NCI-H146 (cell line): ENCODE results near the gene NAXD.
A peak's percentile ranks its signal among the peaks of the same experiment; 100 is the strongest.
"Not testable (repeated sequence)": the region's sequence is repeated elsewhere in the genome, so short reads cannot be mapped to it uniquely, and the experiment has no call there.

Experiments used
- DNase-seq: peaks from one replicate; lab custom pipeline; 2025; lab: John Stamatoyannopoulos, UW

NAXD gene

DNA sequence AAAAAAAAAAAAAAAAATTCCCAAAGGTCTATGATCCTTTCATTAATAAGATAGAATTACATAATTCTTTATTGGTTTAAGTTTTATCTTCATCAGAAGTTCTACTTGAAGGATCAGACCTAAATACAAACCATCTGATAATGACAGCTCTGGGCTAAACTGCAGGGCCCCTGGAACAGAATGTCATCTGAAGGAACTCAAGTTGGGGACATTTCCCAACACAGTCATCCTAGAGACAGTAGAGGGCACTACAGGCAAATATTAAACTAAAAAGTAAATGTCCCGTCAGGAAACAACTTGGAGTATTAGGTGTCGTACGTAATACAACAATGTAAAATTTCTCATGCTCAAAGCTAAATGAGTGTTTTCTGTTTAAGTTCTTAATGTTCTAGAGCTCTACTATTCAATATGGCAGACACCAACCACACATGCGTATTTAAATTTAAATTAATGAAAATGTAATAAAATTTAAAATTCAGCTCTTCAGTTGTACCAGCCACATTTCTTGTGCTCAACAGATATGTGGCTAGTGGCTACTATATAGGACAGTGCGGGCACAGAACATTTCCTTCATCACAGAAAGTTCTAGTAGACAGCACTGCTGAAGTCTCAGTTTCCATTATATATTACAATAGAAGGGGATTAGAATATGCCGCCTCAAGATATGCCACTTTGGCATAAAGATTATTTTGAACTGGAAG lies 21.8 kb upstream of the NAXD start:
- peak; percentile 62 for DNase-seq

DNA sequence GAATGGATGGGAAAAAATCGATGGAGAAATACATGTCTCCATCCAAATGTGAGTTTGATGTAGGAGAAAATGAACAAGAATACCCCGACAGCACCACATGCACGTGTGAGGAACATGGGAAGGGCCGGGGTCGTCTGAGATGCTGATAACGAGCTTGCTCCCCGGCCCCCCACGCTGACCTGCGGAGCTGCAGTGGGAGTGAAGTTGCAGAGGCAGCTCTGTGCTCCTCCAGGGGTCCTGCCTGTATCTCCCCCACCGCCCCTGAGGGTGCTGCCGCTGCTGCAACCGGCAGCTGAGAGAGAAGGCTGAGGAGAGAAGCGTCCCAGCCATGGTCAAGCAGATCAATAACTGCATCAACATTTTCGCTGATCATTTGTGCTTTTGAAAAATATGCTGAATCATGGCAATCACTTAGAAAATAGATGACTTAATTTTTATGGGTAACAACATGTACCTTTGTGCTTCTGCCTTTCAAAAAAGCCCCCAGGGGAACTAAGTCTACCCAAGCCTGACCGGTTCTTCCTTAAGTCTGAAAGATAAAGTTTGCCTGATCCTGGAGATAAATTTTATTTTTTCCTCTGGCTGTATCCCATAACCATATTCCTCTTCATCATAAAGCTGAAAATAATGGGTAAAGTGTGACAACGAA lies 18.2 kb upstream of the NAXD start:
- DNase-seq = no peak

DNA sequence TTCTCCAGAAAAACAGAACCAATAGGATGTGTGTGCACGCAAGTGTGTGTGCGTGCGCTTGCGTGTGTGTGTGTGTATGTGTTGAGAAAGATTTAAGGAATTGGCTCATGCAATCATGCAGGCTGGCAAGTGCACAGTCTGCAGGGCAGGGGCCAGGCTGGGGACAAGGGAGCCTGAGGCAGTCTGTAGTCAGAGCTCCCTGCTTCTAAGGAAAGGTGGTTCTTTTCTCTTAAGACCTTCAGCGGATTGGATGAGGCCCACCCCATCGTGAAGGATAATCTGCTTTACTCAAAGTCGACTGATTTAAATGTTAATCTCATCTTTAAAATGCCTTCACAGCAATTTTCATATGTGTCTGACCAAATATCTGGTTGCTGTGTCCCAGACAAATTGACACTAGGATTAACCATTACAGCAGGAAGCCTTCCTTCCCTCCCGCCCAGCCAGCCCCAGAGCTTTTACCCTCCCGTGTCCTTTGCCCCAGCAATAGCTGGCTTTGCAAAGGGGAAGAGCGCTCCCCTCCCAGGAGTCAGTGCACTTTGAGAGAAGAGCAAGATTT lies 15.0 kb upstream of the NAXD start:
- no peak for DNase-seq

DNA sequence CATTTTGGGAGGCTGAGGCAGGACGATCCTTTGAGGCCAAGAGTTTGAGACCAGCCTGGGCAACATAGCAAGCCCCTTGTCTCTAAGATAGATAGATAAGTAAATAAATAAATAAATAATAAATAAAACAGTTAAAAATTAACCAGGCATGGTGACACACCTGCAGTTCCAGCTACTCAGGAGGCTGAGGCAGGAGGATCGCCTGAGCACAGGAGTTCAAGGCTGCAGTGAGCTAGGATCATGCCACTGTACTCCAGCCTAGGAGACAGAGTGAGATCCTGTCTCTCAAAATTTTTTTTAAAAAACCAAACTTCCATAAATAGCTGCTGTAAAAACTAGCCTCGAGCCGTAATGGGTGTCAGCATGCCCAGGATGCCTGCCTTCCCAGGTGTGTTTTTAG lies 14.4 kb upstream of the NAXD start:
- no peak for DNase-seq

DNA sequence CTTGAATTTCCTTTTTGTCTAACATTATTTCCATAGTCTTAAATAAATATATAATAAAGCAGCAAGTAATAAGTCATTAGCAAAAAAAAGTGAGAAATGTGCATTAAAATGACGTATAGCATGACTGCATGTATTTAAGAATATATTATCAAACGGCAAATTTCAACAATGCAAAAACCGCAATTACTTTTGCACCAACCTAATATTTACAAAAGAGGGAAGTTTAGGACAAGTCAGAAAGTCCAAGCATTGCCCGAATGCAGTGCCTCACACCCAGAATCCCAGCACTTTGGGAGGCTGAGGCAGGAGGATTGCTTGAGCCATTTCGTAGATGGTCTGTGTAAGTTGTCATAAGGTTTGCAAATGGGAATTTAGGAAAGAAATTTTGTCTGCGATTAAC lies 10.2 kb upstream of the NAXD start:
- no peak for DNase-seq

DNA sequence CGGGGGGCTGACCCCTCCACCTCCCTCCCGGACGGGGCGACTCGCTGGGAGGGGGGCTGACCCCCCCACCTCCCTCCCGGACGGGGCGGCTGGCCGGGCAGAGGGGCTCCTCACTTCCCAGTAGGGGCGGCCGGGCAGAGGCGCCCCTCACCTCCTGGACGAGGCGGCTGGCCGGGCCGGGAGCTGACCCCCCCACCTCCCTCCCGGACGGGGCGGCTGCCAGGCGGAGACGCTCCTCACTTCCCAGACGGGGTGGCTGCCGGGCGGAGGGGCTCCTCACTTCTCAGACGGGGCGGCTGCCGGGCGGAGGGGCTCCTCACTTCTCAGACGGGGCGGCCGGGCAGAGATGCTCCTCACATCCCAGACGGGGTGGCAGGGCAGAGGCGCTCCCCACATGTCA lies 9.1 kb upstream of the NAXD start:
- DNase-seq = not testable (repeated sequence)

DNA sequence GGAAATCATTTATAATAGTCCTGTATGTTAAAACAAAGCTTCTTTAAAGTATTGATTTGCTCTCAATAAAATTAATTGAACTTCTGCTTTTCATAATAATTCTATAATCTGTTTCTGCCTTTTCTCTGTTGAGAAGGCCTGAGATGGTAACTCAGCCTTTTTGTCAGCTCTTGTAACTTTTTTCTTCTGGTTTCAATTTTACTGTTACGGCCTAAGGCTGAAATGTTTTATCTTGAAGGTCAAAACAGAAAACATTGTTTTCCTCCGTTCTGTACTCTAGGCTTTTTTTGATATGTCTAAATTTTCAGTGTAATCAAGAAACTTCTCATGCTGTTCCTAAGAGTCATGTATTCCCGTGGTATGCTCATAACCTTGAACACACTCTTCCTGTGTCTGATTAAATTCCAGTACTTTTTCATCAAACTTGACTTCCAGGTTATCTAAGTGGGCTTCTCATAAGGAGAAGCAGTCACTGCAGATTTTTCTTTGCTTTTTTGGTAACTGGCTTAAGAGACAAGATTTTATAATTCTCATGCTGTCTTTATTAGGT lies 7.6 kb upstream of the NAXD start:
- no peak for DNase-seq

DNA sequence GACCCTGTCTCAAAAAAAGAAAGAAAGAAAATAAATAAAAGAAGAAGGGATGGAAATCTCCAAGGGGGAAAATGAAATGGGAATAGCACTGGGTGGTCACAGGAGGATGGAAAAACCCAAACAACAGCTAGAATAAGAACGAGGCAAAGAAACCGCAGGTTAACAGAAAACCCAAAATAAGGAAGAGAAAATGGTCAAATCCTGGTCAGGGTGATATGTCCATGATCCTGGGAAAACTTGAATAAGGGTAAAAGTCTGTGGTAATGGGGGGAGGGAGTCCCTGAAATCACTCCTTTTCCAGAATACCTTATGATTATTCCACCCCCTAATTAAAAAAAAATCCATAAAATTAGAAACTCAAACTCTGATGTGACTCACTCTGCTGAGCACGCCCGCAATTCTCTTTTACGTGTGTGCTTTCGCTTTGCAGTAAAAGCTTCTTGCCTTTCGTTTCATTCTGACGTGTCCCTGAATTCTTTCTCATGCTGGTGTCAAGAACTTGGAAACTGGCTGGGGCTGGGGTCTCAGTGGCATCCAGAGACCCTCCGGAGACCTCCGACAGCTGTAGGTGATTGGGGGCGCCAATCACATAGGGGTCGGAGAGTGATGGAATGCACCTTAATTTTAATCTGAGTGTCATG lies 4.3 kb upstream of the NAXD start:
- DNase-seq = no peak

DNA sequence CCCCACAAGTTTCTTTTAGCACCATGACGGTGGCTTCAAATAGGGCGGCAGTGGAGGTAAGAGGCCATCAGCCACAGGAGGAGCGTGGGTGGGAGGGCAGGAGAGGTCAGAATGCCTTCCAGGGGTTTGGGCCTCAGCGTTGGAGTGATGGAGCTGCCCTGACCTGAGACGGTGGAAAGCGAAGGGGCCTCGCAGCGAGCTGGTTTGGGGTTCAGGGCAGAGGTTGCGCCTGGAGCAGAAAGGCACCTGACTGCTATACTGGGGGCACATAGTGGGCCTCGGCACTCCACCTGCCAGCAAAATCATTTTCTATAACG lies 382 bp upstream of the NAXD start:
- no peak for DNase-seq

DNA sequence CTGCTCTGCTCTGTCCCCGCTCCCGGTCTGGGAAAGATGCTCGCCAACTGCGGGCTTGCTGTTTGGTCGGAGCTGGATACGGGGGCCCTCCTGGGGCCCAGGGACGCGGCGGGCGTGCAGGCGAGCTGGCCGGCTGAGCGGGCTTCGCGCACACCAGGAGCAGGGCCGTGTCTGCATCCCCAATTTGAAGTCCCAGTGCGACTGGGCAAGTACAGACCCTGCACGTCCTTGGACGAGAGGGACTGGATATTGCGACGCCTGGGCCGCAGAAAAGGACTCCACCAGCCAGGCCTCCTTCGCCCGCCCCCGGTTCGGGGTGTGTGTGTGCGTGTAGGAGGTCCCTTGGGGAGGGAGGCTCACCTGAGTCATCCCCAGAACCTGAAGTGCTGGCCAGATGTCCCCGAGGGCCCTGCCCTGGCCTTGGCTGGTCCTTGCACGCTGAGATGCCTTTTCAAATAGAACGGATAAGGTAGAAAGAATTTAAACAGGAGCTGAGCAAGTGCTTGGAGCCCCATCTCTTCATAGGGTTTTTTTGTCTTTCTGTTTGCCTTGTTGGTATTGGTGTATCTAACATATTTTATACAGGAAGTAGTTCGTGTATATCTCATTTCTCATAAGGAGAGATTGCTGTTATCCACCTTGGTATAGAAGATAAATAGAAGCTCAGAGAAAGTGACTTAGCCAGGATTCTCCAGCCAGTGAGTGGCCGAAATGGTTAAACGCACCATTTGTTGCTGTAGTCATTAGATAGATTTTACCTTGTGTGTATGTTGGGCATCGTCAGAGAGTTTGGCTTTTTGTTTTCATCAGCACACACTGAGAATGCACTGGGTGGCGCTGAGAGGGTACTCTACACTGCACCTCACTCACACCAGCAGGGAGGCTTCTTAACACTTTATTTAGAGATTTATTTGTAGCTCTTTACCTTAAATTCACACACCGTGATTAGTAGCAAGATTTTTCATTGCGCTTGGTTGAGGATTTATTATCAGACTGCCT lies 1.1 kb downstream of the NAXD start:
- DNase-seq = peak; percentile 64

DNA sequence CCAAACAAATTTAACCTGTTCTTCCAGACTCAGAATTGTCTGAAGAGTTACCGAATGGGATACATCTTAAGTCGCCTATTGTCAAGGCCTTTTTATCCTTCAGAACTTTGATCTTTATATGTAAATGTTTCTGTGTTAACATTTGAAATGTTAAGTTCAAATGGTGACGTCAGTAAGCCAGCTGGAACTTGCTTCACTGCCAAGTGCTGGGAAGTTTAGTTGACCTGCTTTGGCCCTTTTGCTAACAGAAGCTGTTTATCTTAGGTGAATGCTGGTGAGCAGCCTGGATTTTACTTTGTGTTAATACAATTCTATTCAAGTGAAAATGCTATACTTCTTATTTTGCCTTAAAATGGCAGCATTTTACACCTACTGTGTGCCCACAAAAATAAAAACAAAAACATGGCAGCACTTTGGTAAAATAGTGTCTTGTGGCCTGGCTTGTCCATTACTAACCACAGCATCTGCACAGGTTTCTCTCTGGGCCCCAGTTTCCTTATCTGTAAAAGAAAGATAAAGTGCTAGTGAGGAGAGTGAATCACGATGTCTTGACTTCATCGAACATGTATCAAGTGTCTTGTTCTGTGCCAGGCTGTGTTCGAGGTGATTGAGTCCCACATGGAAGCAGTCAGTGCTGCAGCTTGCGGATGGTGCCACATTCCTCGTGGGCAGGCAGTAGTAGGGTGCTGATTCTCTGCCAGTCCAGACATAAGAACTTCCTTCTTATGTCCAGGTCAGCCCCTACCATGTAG lies 2.2 kb downstream of the NAXD start:
- no peak for DNase-seq

DNA sequence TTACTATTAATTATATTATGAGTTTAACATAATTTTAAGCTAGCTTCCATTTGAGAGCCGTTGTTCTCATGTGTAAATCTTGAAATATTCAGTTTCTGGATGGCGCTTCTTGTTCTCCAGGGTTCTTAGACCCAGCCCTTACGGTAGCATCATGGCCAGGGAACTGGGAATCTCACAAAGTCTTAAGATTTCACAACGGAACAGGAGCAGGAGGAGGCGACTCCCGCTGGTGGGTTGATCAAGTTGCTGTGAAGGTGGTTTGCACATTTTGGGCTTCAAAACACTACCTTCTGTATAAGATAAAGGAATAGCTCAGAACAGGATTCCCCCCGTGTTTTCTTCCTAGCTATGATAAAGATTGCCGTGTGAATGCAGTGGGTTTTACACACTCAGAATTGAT lies 2.8 kb downstream of the NAXD start:
- DNase-seq = no peak

DNA sequence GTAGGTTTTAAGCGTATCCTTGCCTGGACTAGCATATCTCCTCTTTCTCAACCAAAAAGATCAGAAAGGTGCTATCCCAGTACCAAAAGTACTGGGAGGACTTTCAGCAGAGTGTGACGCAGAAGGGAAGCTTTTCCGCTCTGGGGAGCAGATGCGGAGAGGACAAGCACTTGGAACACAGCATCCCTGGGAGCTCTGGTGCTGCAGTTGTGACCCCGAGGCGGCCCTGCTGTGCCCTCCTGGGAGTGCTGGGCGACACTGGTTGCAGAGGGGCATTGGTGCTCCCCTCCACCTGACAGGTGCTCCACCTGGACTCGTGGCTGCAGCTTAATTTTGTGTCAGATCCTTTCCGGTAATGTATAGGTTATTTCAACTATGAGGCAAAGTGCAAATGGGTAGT lies 3.4 kb downstream of the NAXD start:
- no peak for DNase-seq

DNA sequence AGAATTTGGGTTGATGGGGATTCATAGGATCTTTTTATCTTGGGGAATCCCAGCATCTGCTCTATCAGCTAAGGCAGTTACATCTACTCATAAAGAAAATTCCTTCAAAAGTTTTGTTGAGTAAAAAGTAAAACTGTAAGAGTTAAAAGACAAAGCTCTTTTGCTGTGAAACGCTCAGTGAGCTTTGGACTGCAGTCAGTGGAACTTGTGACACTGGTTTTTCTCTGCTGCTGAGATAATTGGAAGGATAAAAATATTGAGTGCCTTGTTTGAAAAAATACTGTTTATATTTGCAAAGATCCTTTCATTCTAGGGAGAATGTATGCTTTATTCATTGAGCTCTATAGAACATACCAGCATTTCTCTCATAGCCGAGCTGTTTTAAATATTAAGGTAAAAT lies 5.3 kb downstream of the NAXD start:
- DNase-seq = no peak

DNA sequence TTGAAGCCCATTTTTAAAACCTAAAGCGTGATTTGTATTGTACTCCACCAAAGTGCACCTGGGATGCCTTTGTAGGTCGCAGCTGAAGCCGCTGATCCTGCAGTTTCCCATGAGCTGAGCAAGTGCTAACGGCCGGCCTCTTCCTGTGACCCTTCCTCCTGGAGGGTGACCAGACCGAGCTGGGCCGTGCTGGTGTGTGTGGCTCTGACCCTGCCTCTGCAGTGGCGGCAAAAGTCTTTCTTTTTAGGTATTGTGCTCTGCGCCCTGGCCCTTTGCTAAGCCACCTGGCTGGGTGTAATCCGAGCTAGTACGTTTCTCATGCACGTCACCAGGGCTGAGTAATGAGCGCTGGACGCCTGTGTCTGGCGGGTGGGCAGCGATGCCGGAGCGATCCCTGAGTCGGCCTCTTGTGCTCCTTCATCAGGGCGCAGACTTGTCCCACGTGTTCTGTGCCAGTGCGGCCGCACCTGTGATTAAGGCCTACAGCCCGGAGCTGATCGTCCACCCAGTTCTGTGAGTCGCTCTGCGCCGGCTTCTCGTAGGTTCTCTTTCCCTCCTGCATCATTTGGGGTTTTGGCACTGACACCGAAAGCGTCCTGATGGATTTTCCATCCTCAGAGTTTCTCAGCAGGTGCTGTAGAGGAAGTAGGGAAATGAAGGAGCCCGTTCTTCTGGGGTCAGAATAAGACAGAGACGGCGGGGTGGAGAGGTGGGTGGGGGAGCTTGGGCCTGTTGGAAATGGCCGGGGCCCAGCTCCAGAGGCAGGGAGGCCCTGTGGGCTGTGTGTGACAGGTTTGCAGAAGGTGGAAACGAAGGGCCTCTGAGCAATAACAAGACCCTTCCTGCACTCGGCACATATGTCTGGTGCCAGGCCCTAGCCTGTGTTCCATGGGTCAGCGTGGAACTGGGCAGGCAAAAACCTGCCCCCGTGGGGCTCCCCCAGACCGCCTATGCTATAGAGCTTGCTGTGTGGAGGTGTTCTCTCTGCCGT lies 9.7 kb downstream of the NAXD start:
- no peak for DNase-seq

DNA sequence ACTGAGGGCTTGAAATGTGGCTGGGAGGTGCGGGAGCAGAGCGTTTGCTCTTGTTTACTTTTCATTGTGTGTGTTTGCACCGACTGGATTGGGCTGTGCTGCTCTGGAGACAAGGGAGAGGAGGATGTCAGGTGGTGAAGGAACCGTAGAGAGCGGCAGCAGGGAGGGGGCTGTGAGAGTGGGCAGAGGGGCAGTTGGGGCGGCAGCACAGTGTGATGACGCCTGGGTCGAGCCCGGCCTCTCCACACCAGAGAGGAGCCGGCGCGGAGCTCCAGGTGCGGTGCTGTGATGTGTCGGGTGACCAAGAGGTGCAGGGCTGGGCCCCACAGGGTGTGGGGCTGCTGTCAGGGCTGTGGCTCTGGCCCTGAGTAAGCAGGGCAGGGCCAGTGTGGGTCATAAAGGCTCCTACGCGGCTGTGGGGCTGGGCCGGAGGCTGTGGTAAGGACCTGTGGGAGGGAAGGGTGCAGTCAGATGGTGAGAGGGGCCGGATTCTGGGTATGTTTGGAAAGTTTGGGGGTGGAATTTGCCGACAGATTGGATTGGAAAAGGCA lies 10.5 kb downstream of the NAXD start:
- no peak for DNase-seq

DNA sequence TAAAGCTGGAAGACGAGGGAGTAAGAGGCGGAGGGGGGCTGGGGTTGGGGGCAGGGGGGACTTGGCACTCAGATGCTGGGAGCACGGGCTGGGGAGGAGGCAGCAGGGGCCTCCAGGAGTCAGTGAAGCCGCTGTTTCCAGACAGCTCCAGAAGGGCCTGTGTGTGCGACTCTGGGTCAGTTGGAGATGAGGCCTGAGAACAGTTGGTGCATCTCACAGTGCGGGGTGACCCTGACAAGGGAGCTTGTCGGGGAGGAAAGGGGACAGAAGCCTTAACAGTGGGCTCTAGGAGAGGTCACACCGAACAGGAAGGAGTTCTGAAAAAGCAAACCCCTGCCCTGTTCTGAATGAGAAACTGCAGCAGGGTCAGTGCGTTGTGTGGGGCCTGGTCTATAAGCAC lies 11.2 kb downstream of the NAXD start:
- DNase-seq = no peak

DNA sequence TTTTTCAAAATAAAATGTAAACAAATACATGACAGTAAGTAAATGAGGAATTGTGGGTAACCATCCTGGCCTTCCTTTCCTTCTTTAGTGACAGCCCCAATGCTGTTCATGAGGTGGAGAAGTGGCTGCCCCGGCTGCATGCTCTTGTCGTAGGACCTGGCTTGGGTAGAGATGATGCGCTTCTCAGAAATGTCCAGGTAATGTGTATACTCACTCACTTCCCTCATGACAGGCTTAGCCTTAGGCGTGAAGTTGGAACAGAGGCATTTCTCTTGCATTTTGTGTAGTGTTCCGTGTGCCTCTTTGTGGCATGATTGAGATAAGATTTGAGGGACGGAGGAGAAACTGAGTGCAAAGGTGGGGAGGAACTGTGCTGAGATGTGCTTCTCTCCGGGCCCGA lies 12.0 kb downstream of the NAXD start:
- no peak for DNase-seq

DNA sequence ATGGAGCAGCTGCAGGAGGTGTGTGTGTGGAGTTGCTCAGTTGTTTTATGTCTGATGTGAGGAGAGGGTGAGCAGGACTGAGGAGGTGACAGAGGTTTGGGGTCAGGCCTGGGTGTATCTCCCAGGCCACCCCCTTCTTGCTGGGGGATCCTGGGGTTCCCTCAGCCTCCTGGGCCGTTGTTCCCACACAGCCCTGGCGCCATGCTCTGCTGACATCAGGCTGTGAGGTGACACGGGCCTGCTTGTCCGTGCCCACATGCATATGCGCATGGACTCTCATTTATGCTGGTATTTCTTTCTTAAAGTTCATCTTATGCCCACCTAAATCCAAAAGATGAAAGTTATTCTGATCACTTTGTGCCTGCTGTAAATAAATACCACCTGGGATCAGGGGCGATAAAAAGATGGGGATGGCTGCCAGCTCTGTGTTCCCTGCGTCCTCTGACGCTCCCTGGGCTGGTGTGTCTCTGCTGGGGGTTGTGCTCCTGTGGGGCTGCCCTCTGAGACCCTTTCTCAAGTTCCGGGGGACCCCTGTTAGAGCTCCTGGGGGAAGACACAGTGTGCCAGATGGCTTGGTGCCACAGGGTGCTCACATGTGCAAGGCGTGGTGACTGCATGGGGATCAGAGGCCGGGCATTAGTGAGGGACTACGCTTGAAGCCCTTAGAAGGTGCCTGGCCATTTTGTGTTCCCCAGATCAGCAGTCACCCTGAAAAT lies 12.6 kb downstream of the NAXD start:
- DNase-seq = no peak
